CD4-positive, alpha-beta T cell (primary cell): ENCODE data around the gene MS4A6E. TPM values are rescaled to one million over a fixed set of nuclear protein-coding genes. Genes with fewer than 3 reads are reported as not detected.

Experiments used
- ATAC-seq: fragments of 200-7000 bp; cut with Tn5 transposase; one replicate; pipeline ENCODE4 v1.10.0; 2022; ENCODE audit warnings: mild to moderate bottlenecking; ENCODE audit not compliant: poor library complexity
- CTCF ChIA-PET: fragments of 350-600 bp; sonication (Branson Sonifier 250); formaldehyde crosslinking; loops from one replicate; lab custom pipeline; 2021; ENCODE audit warnings: antibody characterized with exemption, inconsistent platforms; lab: Charles Lee
- POLR2A ChIA-PET: fragments of 350-600 bp; sonication (Branson Sonifier 250); formaldehyde crosslinking; loops from one replicate; lab custom pipeline; 2021; ENCODE audit warnings: antibody characterized with exemption, inconsistent platforms; lab: Charles Lee
- DNase-seq, 14 experiments: peaks; one replicate each; pipeline ENCODE4 v3.0.0-alpha.2; 2013 to 2020; ENCODE audit warnings: mixed read lengths in 2 of 14
- H3K27ac ChIP-seq, 2 donors: one replicate each; pipeline versions ENCODE4 v1.5.1 to v1.7.0; 2013; ENCODE audit warnings: low read length in 2 of 2, low read depth in 1 of 2, mild to moderate bottlenecking in 1 of 2
- H3K27me3 ChIP-seq, 2 experiments: 1 replicate in 1 of 2; 2 replicates in 1 of 2; pipeline versions ENCODE4 v1.6.1 to v1.7.0; 2013; ENCODE audit warnings: low read length in 2 of 2, control low read depth in 1 of 2, mild to moderate bottlenecking in 1 of 2, moderate library complexity in 1 of 2; ENCODE audit not compliant: insufficient read depth in 2 of 2, control insufficient read depth in 1 of 2
- H3K36me3 ChIP-seq: one replicate; pipeline ENCODE4 v1.6.1; 2013; ENCODE audit warnings: low read length, control low read depth; ENCODE audit not compliant: insufficient read depth
- H3K4me1 ChIP-seq: one replicate; pipeline ENCODE4 v1.6.1; 2013; ENCODE audit warnings: low read length, control low read depth; ENCODE audit not compliant: insufficient read depth
- H3K4me3 ChIP-seq: one replicate; pipeline ENCODE4 v1.5.1; 2013; ENCODE audit warnings: mild to moderate bottlenecking, low read length, moderate library complexity
- H3K9me3 ChIP-seq, 2 experiments: 1 replicate in 1 of 2; 2 replicates in 1 of 2; pipeline versions ENCODE4 v1.6.1 to v1.7.0; 2013; ENCODE audit warnings: low read length in 2 of 2, mild to moderate bottlenecking in 2 of 2, control low read depth in 1 of 2, moderate library complexity in 1 of 2; ENCODE audit not compliant: control insufficient read depth in 1 of 2, insufficient read depth in 1 of 2
- H3K27ac Mint-ChIP-seq: one replicate; pipeline ENCODE4 v1.8.0; 2020; ENCODE audit warnings: mixed read lengths
- H3K27me3 Mint-ChIP-seq: one replicate; pipeline ENCODE4 v1.8.0; 2021; ENCODE audit warnings: mixed read lengths
- H3K36me3 Mint-ChIP-seq: one replicate; pipeline ENCODE4 v1.8.0; 2021; ENCODE audit warnings: low read depth, mixed read lengths
- H3K4me1 Mint-ChIP-seq: one replicate; pipeline ENCODE4 v1.8.0; 2021; ENCODE audit warnings: low read depth, mixed read lengths
- H3K4me3 Mint-ChIP-seq: one replicate; pipeline ENCODE4 v1.8.0; 2020; ENCODE audit warnings: mild to moderate bottlenecking, mixed read lengths
- H3K9me3 Mint-ChIP-seq: one replicate; pipeline ENCODE4 v1.8.0; 2020; ENCODE audit warnings: mixed read lengths
- intact Hi-C, 2 experiments: fragments of 100-400 bp; cut with DNase I in 1 of 2; cut with micrococcal nuclease in 1 of 2; formaldehyde crosslinking; loops; one replicate each; pipeline versions ENCODE4 v1.15.1 to v1.9.0; 2023 to 2025; cut with DNase I, micrococcal nuclease
- total RNA-seq, 174 experiments: library from RNA in 2 of 174; stranded (reverse) in 2 of 174; gene quantifications; one replicate each; pipeline ENCODE4 v1.2.3 and lab custom pipeline; 2021 to 2026
- TF ChIP-seq, protein P1 (sequence below): fragments of 200-600 bp; IDR thresholded peaks from one replicate; pipeline ENCODE4 v1.8.0; 2022; ENCODE audit warnings: antibody characterized with exemption, mild to moderate bottlenecking

MS4A6E gene
- total RNA-seq, 2 experiments from 2014 or later, result not detected

GRCh38 chr11:60305906-60306619 lies 21.0 kb upstream of the MS4A6E start:
- peaks cover 23% of the 10 kb centered on the region for H3K27me3 Mint-ChIP-seq
- ATAC-seq, result no peak

DNA sequence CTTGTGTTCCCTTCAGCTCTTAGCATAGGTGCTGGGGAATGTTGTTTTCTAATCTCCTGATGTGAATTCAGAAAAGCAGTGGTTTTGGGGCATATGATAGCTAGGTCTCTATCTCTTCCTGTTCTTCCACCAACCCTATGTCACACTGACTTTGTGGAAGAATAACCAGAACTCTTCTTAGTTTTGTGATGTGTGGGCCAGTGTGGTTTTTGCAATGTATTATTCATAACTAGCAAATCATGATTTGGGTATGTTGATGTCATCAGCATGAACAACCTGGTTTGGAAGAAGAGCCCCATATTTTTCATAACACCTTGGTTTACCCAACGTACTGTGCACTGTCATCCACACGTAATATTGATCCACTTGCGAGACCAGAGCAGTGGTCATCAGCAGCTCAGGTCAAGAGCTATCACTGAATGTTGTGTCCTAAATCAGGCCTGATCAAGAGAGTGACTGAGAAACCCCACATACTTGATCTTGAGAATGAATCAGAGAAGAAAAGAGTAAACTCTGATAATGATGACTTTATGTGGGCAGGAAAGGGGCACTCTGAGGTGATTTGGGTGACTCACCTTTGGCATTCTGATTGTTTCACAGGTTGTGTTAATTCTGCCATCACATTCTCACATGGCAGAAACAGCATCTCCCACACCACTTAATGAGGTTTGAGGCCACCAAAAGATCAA lies 19.4 kb upstream of the MS4A6E start:
- Histone ChIP-seq H3K27ac (no peak overlapping the region), H3K4me3 (no peak overlapping the region), H3K27me3 (peaks cover 3 to 5% of the 10 kb centered on the region in 2 experiments), H3K9me3 (no peaks in the 10 kb centered on the region), H3K36me3 (no peaks in the 10 kb centered on the region), H3K4me1 (no peaks in the 10 kb centered on the region)
- Mint-ChIP-seq H3K36me3 (no peaks in the 10 kb centered on the region), H3K4me1 (no peaks in the 10 kb centered on the region), H3K9me3 (no peaks in the 10 kb centered on the region), H3K27ac (no peak overlapping the region), H3K4me3 (no peak overlapping the region), H3K27me3 (peaks cover 23% of the 10 kb centered on the region)
- TF ChIP-seq, protein P1, sequence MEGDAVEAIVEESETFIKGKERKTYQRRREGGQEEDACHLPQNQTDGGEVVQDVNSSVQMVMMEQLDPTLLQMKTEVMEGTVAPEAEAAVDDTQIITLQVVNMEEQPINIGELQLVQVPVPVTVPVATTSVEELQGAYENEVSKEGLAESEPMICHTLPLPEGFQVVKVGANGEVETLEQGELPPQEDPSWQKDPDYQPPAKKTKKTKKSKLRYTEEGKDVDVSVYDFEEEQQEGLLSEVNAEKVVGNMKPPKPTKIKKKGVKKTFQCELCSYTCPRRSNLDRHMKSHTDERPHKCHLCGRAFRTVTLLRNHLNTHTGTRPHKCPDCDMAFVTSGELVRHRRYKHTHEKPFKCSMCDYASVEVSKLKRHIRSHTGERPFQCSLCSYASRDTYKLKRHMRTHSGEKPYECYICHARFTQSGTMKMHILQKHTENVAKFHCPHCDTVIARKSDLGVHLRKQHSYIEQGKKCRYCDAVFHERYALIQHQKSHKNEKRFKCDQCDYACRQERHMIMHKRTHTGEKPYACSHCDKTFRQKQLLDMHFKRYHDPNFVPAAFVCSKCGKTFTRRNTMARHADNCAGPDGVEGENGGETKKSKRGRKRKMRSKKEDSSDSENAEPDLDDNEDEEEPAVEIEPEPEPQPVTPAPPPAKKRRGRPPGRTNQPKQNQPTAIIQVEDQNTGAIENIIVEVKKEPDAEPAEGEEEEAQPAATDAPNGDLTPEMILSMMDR, result no peak
- ChIA-PET CTCF (no interaction called here), POLR2A (no interaction called here)
- intact Hi-C loops, result no loop called here
- DNase-seq, result no peak
- no peak for ATAC-seq

More at GRCh38 chr11:60305906-60306619, 21.0 kb upstream of the MS4A6E start:
- no peak for DNase-seq
- Histone ChIP-seq H3K27me3 (peaks cover 3 to 5% of the 10 kb centered on the region in 2 experiments), H3K4me1 (no peaks in the 10 kb centered on the region), H3K4me3 (no peak overlapping the region), H3K27ac (no peak overlapping the region), H3K9me3 (no peaks in the 10 kb centered on the region), H3K36me3 (no peaks in the 10 kb centered on the region)
- Mint-ChIP-seq H3K27ac (no peak overlapping the region), H3K4me3 (no peak overlapping the region), H3K36me3 (no peaks in the 10 kb centered on the region), H3K4me1 (no peaks in the 10 kb centered on the region), H3K9me3 (no peaks in the 10 kb centered on the region)
- intact Hi-C loops, result no loop called here
- ChIA-PET CTCF (no interaction called here), POLR2A (no interaction called here)
- TF ChIP-seq, protein P1, result no peak

DNA sequence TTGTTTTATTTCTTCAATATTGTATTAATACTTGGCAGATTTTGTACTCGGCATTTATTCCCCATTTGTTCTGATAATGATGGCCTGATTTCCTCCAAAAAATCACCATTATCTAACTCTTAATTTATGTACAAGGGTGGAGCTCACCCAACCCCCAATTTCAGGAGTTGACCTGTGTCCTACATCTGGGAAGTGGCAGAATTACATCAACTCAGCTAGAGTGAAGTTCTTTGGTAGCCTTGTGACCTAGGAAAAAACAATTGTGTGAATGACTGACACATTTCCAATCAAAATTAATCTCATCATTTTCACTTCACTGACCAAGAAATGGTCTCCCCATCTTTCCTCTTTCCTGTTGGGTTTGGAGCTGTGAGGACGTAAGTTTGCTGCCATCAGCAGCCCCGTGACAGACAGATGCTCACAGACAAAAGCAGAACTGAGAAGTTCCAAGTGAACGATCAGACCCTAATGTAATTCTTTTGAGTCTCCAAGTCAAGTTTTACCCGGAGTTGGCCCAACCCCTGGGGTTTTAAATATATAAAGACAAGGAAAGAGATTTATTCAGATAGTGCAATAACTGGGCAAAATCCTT lies 16.6 kb upstream of the MS4A6E start:
- ChIA-PET CTCF (no interaction called here), POLR2A (no interaction called here)
- Mint-ChIP-seq H3K4me3 (no peak overlapping the region), H3K36me3 (no peaks in the 10 kb centered on the region), H3K4me1 (no peaks in the 10 kb centered on the region), H3K9me3 (no peaks in the 10 kb centered on the region), H3K27me3 (peaks cover 25% of the 10 kb centered on the region), H3K27ac (no peak overlapping the region)
- H3K9me3 ChIP-seq, result no peaks in the 10 kb centered on the region
- no peak overlapping the region for H3K4me3 ChIP-seq
- H3K27me3 ChIP-seq, result peaks cover 3 to 5% of the 10 kb centered on the region in 2 experiments
- DNase-seq, result peak in 3 of 14 experiments; percentile 7 to 40 (median 35)
- ATAC-seq, result no peak
- intact Hi-C loops, result no loop called here
- H3K4me1 ChIP-seq, result no peaks in the 10 kb centered on the region
- H3K27ac ChIP-seq, result no peak overlapping the region
- H3K36me3 ChIP-seq, result no peaks in the 10 kb centered on the region
- TF ChIP-seq, protein P1, result no peak
